ENCODE data around the gene CFP. TPM values are rescaled to one million over a fixed set of nuclear protein-coding genes. Genes with fewer than 3 reads are reported as not detected.

The CFP gene
- total RNA-seq, 4 donors from 2014 or later: 0.60 to 10.0 (median 3.0) TPM

- 84% methylated on average over 16 of the region's 16 CpGs; no CpG with 5 or more reads in 1 of the 2 donors for WGBS, 2 donors (ENCODE audit: low coverage in 1 of 2)
- peaks cover 0 to 8% (median 0%) of the 10 kb centered on the region in 4 donors for H3K36me3 ChIP-seq
Observed at GRCh38 chrX:47634871-47635575, 5.3 kb upstream of the CFP start.

DNA sequence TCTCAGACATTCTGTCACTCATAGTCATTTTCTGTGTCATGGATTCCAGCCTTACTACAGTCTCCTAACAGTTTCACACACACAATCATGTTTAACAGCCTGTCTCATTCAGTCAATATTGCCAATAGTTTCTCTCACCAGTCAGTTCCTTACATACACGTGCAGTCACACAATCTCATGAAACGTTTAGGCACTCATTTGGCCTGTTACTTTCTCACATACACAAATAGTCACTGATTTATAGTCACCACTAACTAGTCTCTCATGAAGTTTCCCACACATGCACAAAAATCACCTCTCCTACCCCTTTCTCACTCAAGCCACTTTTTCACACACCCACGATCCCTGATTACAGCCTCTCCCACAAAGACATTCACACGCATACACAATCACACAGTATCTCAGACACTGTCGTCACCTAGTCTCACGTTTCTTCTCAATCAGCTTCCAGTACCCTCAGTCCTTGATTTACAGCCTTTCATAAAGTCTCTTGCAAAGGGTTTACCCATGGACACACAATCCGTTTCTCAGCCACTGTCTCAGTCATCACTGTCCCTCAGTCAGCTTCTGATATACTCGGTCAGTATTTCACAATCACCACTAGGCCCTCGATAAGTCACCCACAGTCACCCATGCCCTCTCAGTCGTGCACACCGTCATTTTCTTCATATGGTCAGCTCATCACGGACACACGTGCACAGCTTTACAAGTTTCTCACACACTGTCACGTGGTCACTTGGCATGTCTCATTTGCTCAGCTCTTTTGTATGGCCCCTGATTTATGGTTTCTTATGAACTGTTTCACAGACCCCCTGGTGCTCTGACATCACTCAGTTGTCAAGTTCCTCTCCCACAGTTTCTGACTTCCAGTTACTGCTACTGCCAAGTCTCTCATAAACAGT is 4.2 kb upstream of the CFP start:
- Histone ChIP-seq H3K9me3 (no peaks in the 10 kb centered on the region), H3K27me3 (no peaks in the 10 kb centered on the region), H3K4me3 (no peak overlapping the region), H3K36me3 (no peaks in the 10 kb centered on the region), H3K27ac (no peak overlapping the region), H3K4me1 (no peaks in the 10 kb centered on the region)
- 70% methylated on average over 13 to 14 of the region's 14 CpGs for WGBS, 2 donors (ENCODE audit: low coverage in 1 of 2)
- in situ Hi-C loops (cut with MboI; ENCODE audit: low pct_ligation_motif_present in 1 of 4, low pct_unique_long_range_greater_than_20kb in 1 of 4, low sequenced_read_pairs in 3 of 4): no loop called here
- DNase-seq: no peak
- intact Hi-C loops (cut with DNase I; ENCODE audit: low total_unique reads): loop anchor here (10.0 kb wide), 1 partner anchor 59 kb away; no protein-coding TSS in a partner anchor
- no peak for TF ChIP-seq POLR2A (IDR thresholded peaks at IDR 0.05)
- no peak for TF ChIP-seq EP300 (IDR thresholded peaks at IDR 0.05; ENCODE audit: low read depth)
- TF ChIP-seq, protein P1, sequence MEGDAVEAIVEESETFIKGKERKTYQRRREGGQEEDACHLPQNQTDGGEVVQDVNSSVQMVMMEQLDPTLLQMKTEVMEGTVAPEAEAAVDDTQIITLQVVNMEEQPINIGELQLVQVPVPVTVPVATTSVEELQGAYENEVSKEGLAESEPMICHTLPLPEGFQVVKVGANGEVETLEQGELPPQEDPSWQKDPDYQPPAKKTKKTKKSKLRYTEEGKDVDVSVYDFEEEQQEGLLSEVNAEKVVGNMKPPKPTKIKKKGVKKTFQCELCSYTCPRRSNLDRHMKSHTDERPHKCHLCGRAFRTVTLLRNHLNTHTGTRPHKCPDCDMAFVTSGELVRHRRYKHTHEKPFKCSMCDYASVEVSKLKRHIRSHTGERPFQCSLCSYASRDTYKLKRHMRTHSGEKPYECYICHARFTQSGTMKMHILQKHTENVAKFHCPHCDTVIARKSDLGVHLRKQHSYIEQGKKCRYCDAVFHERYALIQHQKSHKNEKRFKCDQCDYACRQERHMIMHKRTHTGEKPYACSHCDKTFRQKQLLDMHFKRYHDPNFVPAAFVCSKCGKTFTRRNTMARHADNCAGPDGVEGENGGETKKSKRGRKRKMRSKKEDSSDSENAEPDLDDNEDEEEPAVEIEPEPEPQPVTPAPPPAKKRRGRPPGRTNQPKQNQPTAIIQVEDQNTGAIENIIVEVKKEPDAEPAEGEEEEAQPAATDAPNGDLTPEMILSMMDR (IDR thresholded peaks at IDR 0.05): no peak
- no peak for TF ChIP-seq POLR2AphosphoS5 (IDR thresholded peaks at IDR 0.05)

More at GRCh38 chrX:47634871-47635575, 5.3 kb upstream of the CFP start:
- Histone ChIP-seq H3K27me3 (no peaks in the 10 kb centered on the region), H3K4me3 (no peak overlapping the region), H3K27ac (no peak overlapping the region), H3K4me1 (no peaks in the 10 kb centered on the region), H3K9me3 (no peaks in the 10 kb centered on the region)
- in situ Hi-C loops (cut with MboI; ENCODE audit: low pct_ligation_motif_present in 1 of 4, low pct_unique_long_range_greater_than_20kb in 1 of 4, low sequenced_read_pairs in 3 of 4): no loop called here
- TF ChIP-seq POLR2AphosphoS5 (IDR thresholded peaks at IDR 0.05) (no peak), EP300 (IDR thresholded peaks at IDR 0.05; ENCODE audit: low read depth) (no peak), POLR2A (IDR thresholded peaks at IDR 0.05) (no peak)
- TF ChIP-seq, protein P1 (IDR thresholded peaks at IDR 0.05): no peak
- intact Hi-C loops (cut with DNase I; ENCODE audit: low total_unique reads): loop anchor here (10.0 kb wide), 1 partner anchor 60 kb away; no protein-coding TSS in a partner anchor
- DNase-seq: no peak

GRCh38 chrX:47632666-47633065 is 2.9 kb upstream of the CFP start:
- no peaks in the 10 kb centered on the region for H3K9me3 ChIP-seq
- H3K27me3 ChIP-seq: no peaks in the 10 kb centered on the region
- H3K4me1 ChIP-seq: no peaks in the 10 kb centered on the region
- no peak overlapping the region for H3K27ac ChIP-seq
- in situ Hi-C loops (cut with MboI; ENCODE audit: low pct_ligation_motif_present in 1 of 4, low pct_unique_long_range_greater_than_20kb in 1 of 4, low sequenced_read_pairs in 3 of 4): no loop called here
- no peak for DNase-seq
- TF ChIP-seq EP300 (IDR thresholded peaks at IDR 0.05; ENCODE audit: low read depth) (no peak), POLR2A (IDR thresholded peaks at IDR 0.05) (no peak), POLR2AphosphoS5 (IDR thresholded peaks at IDR 0.05) (no peak)
- TF ChIP-seq, protein P1 (IDR thresholded peaks at IDR 0.05): no peak
- intact Hi-C loops (cut with DNase I; ENCODE audit: low total_unique reads): loop anchor here (10.0 kb wide), 1 partner anchor 58 kb away; no protein-coding TSS in a partner anchor
- WGBS, 2 donors (ENCODE audit: low coverage in 1 of 2): 65 to 74% methylated on average over 3 to 4 of the region's 4 CpGs
- no peaks in the 10 kb centered on the region for H3K36me3 ChIP-seq
- no peak overlapping the region for H3K4me3 ChIP-seq

DNA sequence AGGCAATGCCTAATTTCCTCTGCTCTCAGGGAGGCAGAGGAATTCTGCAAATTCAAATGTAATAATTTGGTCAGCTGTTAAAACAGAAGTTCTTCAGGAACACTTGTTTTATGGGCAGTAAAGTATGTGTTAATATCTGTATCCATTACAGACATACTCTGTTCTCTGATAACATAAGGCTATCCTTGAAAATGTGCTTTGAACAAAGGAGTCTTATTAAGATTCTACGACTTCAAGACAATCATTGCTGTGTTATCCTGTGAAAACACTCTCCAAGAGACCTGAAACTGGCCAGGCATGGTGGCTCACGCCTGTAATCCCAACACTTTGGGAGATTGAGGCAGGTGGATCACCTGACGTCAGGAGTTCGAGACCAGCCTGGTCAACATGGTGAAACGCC is 1.9 kb upstream of the CFP start:
- DNase-seq: no peak
- Histone ChIP-seq H3K36me3 (no peaks in the 10 kb centered on the region), H3K9me3 (no peaks in the 10 kb centered on the region), H3K4me1 (no peaks in the 10 kb centered on the region), H3K27ac (no peak overlapping the region), H3K4me3 (no peak overlapping the region), H3K27me3 (no peaks in the 10 kb centered on the region)
- 40 to 67% methylated on average over 1 to 5 of the region's 5 CpGs for WGBS, 2 donors (ENCODE audit: low coverage in 1 of 2)
- in situ Hi-C loops (cut with MboI; ENCODE audit: low pct_ligation_motif_present in 1 of 4, low pct_unique_long_range_greater_than_20kb in 1 of 4, low sequenced_read_pairs in 3 of 4): no loop called here
- intact Hi-C loops (cut with DNase I; ENCODE audit: low total_unique reads): loop anchor here (10.0 kb wide), 1 partner anchor 57 kb away; no protein-coding TSS in a partner anchor
- TF ChIP-seq POLR2AphosphoS5 (IDR thresholded peaks at IDR 0.05) (no peak), EP300 (IDR thresholded peaks at IDR 0.05; ENCODE audit: low read depth) (no peak), POLR2A (IDR thresholded peaks at IDR 0.05) (no peak)
